COLO668 (cell line): ENCODE results near the gene MFAP3.

Source experiments
- DNase-seq: peaks from one replicate; lab custom pipeline; 2025; ENCODE audit not compliant: unreplicated experiment; lab: John Stamatoyannopoulos, UW

MFAP3 gene

GRCh38 chr5:154090656-154091055 is 51.9 kb downstream of the MFAP3 start:
- DNase-seq: no peak

GRCh38 chr5:154092356-154093141 is 53.8 kb downstream of the MFAP3 start:
- DNase-seq: no peak

DNA sequence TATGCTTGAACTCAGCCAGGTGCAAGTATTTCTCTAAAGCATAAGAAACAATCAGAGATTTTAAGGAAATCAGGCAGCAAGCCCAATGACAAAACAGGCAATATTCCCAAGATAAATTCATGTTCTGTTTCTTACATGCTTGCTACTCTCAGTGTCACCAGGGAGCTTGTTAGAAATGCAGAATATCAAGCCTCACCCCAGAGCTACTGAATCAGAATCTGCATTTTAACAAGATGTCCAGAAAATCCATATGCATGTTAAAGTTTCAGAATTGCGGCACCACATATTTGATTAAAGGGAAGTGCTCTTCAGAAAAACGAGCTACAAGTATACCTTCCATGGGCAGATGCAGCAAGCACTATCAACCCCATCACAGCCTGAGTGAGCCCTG is 54.4 kb downstream of the MFAP3 start:
- no peak for DNase-seq

- DNase-seq: no peak
These were observed 57.1 kb downstream of the MFAP3 start for GRCh38 chr5:154095904-154096303.

GRCh38 chr5:154097031-154097430 is 58.3 kb downstream of the MFAP3 start:
- DNase-seq: no peak

- no peak for DNase-seq
These were observed 59.7 kb downstream of the MFAP3 start for GRCh38 chr5:154098465-154098864.

DNA sequence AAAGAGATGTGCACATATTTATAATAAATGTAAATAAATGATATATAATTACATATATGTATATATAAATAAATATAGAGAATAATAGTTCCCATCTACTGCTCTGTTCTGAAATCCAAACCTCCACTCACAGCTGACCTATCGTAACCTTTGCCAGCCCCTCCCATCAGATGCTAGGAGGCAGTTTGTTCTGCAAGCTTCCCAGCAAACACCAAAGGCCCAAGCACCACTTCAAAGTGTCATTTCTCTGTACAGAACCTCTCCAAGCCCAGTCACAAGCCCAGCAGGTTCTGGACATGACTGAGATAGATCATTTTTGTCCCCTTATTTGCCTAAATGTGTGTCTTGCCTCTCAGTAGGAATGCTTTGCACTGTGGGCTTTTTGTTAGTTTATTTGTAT is 62.4 kb downstream of the MFAP3 start:
- no peak for DNase-seq

DNA sequence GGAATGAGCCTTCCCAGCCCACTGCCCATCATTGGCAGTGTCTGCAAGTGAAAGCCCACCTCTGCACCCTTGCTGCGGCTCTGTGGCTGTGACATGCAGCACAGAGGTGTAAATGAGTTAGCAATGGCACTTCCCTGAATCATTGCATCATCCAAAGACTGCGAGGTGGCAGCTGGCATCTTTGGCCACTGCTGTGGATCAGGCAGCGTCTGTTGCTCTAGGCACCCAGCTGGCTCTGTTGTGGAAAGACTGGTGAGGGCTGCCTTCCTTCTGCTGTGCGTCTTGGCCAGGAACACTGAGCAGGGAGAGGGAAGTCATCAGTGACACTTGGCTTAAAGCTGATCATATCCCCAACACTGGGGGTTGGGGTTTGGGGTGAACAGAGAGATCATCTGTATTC is 64.5 kb downstream of the MFAP3 start:
- no peak for DNase-seq
